Breast epithelium (tissue), 3 donors: ENCODE measurements around the gene GAPDHS.

ENCODE experiments used
- POLR2A ChIP-seq: fragments of 450-650 bp; IDR thresholded peaks from one replicate; pipeline ENCODE4 v1.6.1; 2016; ENCODE audit warnings: antibody characterized with exemption, mild to moderate bottlenecking, moderate library complexity
- POLR2AphosphoS5 ChIP-seq, 3 donors: sonication (generic); formaldehyde crosslinking; IDR thresholded peaks; one replicate each; pipeline ENCODE4 v1.6.1; 2017; ENCODE audit warnings: antibody characterized with exemption in 3 of 3
- TF ChIP-seq, protein P1 (sequence below), 3 donors: fragments of 450-650 bp; IDR thresholded peaks; one replicate each; pipeline ENCODE4 v1.5.1; 2016 to 2017; ENCODE audit warnings: antibody characterized with exemption in 3 of 3, mild to moderate bottlenecking in 3 of 3, moderate library complexity in 3 of 3

DNA sequence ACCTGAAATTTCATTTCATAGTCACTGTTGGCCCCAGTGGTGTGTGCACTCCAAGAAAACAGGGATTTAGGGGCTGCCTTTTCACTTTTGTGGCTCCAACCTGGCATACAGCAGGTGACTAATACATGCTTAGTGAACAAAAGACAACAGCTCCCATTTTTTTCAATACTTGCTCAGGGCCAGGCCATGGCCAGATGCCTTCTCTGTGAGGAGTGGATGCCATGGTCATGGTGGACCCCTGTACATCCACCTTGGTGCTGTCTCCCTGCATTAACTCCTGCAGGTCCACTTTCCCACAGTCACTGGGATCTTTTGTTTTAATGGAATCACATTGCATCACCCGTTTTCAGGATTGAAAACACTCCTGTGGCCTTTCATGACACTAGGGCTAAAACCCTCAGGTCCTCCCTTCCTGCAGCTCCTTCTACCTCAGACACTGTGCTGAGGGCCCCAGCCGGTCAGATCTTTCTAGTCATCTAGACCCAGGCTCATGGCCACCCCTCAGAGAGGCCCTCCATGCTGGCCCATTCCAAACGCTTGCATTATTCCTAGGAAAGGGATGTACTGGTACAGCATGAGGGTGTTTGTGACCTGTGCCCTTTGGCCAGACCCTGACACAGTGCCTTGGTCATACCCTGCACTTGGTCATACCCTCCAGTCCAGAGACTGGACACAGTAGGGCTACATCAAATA lies 11.0 kb downstream of the GAPDHS start:
- TF ChIP-seq, protein P1, sequence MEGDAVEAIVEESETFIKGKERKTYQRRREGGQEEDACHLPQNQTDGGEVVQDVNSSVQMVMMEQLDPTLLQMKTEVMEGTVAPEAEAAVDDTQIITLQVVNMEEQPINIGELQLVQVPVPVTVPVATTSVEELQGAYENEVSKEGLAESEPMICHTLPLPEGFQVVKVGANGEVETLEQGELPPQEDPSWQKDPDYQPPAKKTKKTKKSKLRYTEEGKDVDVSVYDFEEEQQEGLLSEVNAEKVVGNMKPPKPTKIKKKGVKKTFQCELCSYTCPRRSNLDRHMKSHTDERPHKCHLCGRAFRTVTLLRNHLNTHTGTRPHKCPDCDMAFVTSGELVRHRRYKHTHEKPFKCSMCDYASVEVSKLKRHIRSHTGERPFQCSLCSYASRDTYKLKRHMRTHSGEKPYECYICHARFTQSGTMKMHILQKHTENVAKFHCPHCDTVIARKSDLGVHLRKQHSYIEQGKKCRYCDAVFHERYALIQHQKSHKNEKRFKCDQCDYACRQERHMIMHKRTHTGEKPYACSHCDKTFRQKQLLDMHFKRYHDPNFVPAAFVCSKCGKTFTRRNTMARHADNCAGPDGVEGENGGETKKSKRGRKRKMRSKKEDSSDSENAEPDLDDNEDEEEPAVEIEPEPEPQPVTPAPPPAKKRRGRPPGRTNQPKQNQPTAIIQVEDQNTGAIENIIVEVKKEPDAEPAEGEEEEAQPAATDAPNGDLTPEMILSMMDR (IDR thresholded peaks at IDR 0.05) = no peak
- TF ChIP-seq POLR2A (no peak), POLR2AphosphoS5 (IDR thresholded peaks at IDR 0.05) (no peak)
